ENCODE results near the gene DDR1. TPM values are rescaled to one million over a fixed set of nuclear protein-coding genes. Genes with fewer than 3 reads are reported as not detected.

The DDR1 gene
- polyA plus RNA-seq, 1 donor (not counting 4 experiments of a cell fraction or from before 2014, with no cell fraction given) = 104 TPM

DNA sequence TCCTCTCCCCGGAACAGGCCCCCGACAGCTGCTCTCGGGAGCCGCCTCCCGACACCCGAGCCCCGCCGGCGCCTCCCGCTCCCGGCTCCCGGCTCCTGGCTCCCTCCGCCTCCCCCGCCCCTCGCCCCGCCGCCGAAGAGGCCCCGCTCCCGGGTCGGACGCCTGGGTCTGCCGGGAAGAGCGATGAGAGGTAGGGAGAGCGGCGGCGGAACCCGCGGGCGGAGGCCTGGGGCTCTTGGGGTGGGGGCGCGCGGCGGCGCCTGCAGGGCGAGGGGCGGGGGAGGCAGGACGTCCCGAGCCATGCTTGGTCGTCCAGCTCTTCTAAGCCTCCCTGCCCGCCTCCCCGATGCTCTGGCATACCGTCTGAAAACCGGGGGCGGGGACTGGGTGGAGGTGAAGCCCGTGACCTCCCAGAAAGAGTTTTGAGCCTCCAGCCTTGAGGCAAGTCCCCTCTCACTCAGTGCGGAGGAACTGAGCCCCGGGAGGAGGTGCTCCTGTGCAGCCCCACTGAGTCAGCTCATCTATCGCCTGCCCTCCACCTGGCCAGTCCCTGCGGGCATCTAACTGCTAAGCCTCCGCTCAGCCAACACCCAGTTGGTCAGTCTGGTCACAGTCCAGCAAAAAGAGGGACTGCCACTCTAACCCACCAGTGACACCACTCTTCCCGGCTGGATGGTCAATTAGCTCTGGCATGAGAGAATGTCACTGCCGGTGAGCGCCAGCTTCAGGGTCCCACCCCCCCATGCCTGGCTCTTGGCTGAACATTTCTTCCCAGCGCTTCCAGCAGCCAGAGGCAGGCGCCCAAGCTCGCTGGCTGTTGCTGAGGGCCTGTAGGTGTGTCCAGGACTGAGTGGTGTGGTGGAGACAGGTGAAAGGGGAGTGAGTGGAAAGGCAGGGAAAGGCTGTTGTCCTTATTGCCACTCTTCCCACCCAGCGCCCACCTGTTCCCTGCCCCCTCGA, 482 bp downstream of the DDR1 start:
- Histone ChIP-seq H4K20me1 (ENCODE audit: control insufficient read depth, extremely low read depth, insufficient read depth, low read length) (peaks cover 19% of the 10 kb centered on the region), H3K9me3 (ENCODE audit: control insufficient read depth, low read depth, low read length) (no peaks in the 10 kb centered on the region), H3K4me2 (ENCODE audit: control insufficient read depth, extremely low read depth, insufficient read depth, low read depth, low read length) (peak overlapping the region; percentile 86), H3K9ac (ENCODE audit: control insufficient read depth, extremely low read depth, insufficient read depth, low read length) (peak overlapping the region; percentile 99), H2AFZ (ENCODE audit: control insufficient read depth, low read length) (no peak overlapping the region), H3K27me3 (ENCODE audit: control insufficient read depth, extremely low read depth, insufficient read depth, low read length) (no peaks in the 10 kb centered on the region), H3K36me3 (ENCODE audit: control insufficient read depth in 2 of 2, extremely low read depth in 1 of 2, insufficient read depth in 2 of 2, low read length in 2 of 2) (peaks cover 14 to 19% of the 10 kb centered on the region in 2 experiments), H3K79me2 (ENCODE audit: control insufficient read depth, insufficient read depth, low read length) (peaks cover 60% of the 10 kb centered on the region), H3K4me1 (ENCODE audit: control insufficient read depth, extremely low read depth, insufficient read depth, low read length) (peaks cover 60% of the 10 kb centered on the region), H3K9me1 (ENCODE audit: control insufficient read depth, extremely low read depth, insufficient read depth, low read length) (peaks cover 8% of the 10 kb centered on the region), H3K4me3 (ENCODE audit: control insufficient read depth in 2 of 3, extremely low read depth in 1 of 3, insufficient read depth in 2 of 3, low read depth in 1 of 3, low read length in 3 of 3) (peak overlapping the region; percentile 72 to 87 (median 84)), H3K27ac (ENCODE audit: control insufficient read depth, insufficient read depth, low read length) (peak overlapping the region; percentile 98)
- DNase-seq (ENCODE audit: low read depth, low spot score) (no peak), FAIRE-seq (no peak)
- dilution Hi-C loops (cut with MboI; ENCODE audit: extremely low pct_ligation_motif_present, low sequenced_read_pairs) = no loop called here
- no peak for TF ChIP-seq EZH2 (IDR thresholded peaks at IDR 0.05; ENCODE audit: low read length)
- TF ChIP-seq, protein P1, sequence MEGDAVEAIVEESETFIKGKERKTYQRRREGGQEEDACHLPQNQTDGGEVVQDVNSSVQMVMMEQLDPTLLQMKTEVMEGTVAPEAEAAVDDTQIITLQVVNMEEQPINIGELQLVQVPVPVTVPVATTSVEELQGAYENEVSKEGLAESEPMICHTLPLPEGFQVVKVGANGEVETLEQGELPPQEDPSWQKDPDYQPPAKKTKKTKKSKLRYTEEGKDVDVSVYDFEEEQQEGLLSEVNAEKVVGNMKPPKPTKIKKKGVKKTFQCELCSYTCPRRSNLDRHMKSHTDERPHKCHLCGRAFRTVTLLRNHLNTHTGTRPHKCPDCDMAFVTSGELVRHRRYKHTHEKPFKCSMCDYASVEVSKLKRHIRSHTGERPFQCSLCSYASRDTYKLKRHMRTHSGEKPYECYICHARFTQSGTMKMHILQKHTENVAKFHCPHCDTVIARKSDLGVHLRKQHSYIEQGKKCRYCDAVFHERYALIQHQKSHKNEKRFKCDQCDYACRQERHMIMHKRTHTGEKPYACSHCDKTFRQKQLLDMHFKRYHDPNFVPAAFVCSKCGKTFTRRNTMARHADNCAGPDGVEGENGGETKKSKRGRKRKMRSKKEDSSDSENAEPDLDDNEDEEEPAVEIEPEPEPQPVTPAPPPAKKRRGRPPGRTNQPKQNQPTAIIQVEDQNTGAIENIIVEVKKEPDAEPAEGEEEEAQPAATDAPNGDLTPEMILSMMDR (optimal IDR thresholded peaks at IDR 0.05 in 1 of 3, IDR thresholded peaks at IDR 0.05 in 1 of 3, conservative IDR thresholded peaks at IDR 0.05 in 1 of 3; ENCODE audit: extremely low read depth in 1 of 3, insufficient read depth in 2 of 3, low read length in 3 of 3) = no peak

DNA sequence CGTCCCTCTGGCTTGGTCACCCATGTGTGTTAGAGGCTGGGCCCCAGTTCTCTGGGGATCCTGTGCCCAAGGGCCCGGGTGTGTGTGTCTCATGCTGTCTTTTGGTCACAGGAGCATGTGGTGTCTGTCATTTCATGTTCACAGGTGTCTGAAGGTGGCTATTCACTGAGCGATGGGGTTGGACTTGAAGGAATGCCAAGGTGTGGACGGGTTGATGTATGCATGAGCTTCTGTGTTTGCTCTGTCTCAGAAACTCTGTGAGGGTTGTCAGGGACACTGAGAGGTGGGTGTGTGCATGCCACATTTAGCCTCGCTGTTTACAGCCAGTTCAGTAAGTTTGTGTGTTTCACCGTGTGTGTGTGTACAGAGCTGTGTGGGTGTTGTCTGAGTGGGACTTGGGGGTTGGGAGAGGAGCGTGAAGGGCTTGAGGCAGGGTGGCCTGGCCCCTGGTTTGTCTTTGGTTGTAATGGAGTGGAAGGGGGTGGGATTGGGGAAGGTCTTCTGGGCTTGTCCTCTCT, 1.2 kb downstream of the DDR1 start:
- no peak for FAIRE-seq
- no peak for TF ChIP-seq EZH2 (IDR thresholded peaks at IDR 0.05; ENCODE audit: low read length)
- TF ChIP-seq, protein P1 (optimal IDR thresholded peaks at IDR 0.05 in 1 of 3, IDR thresholded peaks at IDR 0.05 in 1 of 3, conservative IDR thresholded peaks at IDR 0.05 in 1 of 3; ENCODE audit: extremely low read depth in 1 of 3, insufficient read depth in 2 of 3, low read length in 3 of 3) = no peak
- H3K27me3 ChIP-seq (ENCODE audit: control insufficient read depth, extremely low read depth, insufficient read depth, low read length) = no peaks in the 10 kb centered on the region
- H3K79me2 ChIP-seq (ENCODE audit: control insufficient read depth, insufficient read depth, low read length) = peaks cover 66% of the 10 kb centered on the region
- H3K36me3 ChIP-seq (ENCODE audit: control insufficient read depth in 2 of 2, extremely low read depth in 1 of 2, insufficient read depth in 2 of 2, low read length in 2 of 2) = peaks cover 15 to 23% of the 10 kb centered on the region in 2 experiments
- dilution Hi-C loops (cut with MboI; ENCODE audit: extremely low pct_ligation_motif_present, low sequenced_read_pairs) = no loop called here
- no peaks in the 10 kb centered on the region for H3K9me3 ChIP-seq (ENCODE audit: control insufficient read depth, low read depth, low read length)
- no peak overlapping the region for H2AFZ ChIP-seq (ENCODE audit: control insufficient read depth, low read length)
- H3K4me2 ChIP-seq (ENCODE audit: control insufficient read depth, extremely low read depth, insufficient read depth, low read depth, low read length) = peak overlapping the region; percentile 86
- H3K27ac ChIP-seq (ENCODE audit: control insufficient read depth, insufficient read depth, low read length) = peak overlapping the region; percentile 98
- H3K4me1 ChIP-seq (ENCODE audit: control insufficient read depth, extremely low read depth, insufficient read depth, low read length) = peaks cover 67% of the 10 kb centered on the region
- H4K20me1 ChIP-seq (ENCODE audit: control insufficient read depth, extremely low read depth, insufficient read depth, low read length) = peaks cover 26% of the 10 kb centered on the region
- DNase-seq (ENCODE audit: low read depth, low spot score) = no peak
- peak overlapping the region; percentile 72 to 87 (median 84) for H3K4me3 ChIP-seq (ENCODE audit: control insufficient read depth in 2 of 3, extremely low read depth in 1 of 3, insufficient read depth in 2 of 3, low read depth in 1 of 3, low read length in 3 of 3)
- peaks cover 8% of the 10 kb centered on the region for H3K9me1 ChIP-seq (ENCODE audit: control insufficient read depth, extremely low read depth, insufficient read depth, low read length)
- peak overlapping the region; percentile 99 for H3K9ac ChIP-seq (ENCODE audit: control insufficient read depth, extremely low read depth, insufficient read depth, low read length)
